A549 treated with ZK216348 at 1 μM for 4 hours (cell line): ENCODE results near the gene SMAP1. TPM values are rescaled to one million over a fixed set of nuclear protein-coding genes. Genes with fewer than 3 reads are reported as not detected.

Experiments
- total RNA-seq: library from RNA; stranded (reverse); fragments of 200-300 nt; extraction: Qiagen RNA extraction; gene quantifications from 5 replicates; pipeline ENCODE4 v1.2.3, GENCODE V29; 2022; ENCODE audit warnings: low read depth

The SMAP1 gene
- total RNA-seq = 13.0 to 18.9 TPM (median 17.0 TPM) in 5 replicates

DNA sequence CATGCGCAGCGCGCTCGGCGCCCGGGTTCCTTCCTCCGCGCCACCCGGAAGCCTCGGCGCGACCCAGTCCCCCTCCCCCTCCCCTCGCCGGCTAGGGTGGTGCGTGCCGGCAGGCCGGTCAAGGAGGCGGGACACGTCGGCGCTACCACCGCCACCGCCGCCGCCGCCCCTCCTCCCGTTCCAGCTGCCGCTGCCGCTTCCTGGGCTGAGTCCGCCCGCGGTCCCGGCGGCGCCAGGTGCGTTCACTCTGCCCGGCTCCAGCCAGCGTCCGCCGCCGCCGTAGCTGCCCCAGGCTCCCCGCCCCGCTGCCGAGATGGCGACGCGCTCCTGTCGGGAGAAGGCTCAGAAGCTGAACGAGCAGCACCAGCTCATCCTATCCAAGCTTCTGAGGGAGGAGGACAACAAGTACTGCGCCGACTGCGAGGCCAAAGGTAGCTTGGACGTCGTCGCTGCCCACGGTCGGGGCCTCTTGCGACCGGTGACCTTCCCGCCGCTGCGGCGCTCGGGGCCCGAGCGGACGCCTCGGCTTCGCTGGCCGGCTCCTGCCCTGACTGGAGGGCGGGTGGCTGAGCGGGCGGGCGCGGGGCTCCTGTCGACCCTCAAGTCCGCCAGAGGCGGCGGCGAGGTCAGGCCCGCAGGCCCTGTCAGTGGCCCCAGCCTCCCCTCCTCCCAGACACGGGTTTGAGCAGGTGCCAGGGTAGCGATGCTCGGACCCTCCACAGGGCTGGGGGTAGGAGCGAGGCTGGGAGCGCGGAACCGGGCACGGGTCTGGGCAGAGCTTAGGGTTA lies at the start of gene SMAP1:
SMAP1 (plus strand) TSS at position 173 of the 788 bp plus-strand sequence; CDS start at position 314, 141 bp downstream.

Other genes starting within 250 kb of the SMAP1 start
- gene SDHAF4, start 101.0 kb upstream of the SMAP1 start, total RNA-seq = 3.2 to 6.1 TPM (median 3.9 TPM) in 5 replicates